Stomach (tissue), 9 donors: ENCODE results near the gene AKR1C2. TPM values are rescaled to one million over a fixed set of nuclear protein-coding genes. Genes with fewer than 3 reads are reported as not detected.
A peak's percentile ranks its signal among the peaks of the same experiment; 100 is the strongest.

Experiments used
- DNase-seq, 2 donors: peaks; one replicate each; pipeline versions ENCODE4 v3.0.0 to v3.0.0-alpha.2; 2013 to 2019
- H3K27ac ChIP-seq, 5 donors: fragments of 200-600 bp in 4 of 5; sonication (generic) in 4 of 5; one replicate each; pipeline ENCODE4 v1.5.1; 2013 to 2019; ENCODE audit warnings: mild to moderate bottlenecking in 1 of 5, moderate library complexity in 1 of 5
- H3K27me3 ChIP-seq, 3 donors: fragments of 200-600 bp; sonication (generic); one replicate each; pipeline ENCODE4 v1.5.1; 2017 to 2019; ENCODE audit warnings: mixed run types in 1 of 3
- H3K36me3 ChIP-seq, 4 donors: fragments of 200-600 bp; sonication (generic); 1 replicate in 3 of 4; 2 replicates in 1 of 4; pipeline ENCODE4 v1.5.1; 2016 to 2019
- H3K4me1 ChIP-seq, 4 donors: fragments of 200-600 bp; sonication (generic); one replicate each; pipeline ENCODE4 v1.5.1; 2016 to 2019
- H3K4me3 ChIP-seq, 4 donors: fragments of 200-600 bp; sonication (generic) in 3 of 4; one replicate each; pipeline ENCODE4 v1.5.1; 2016 to 2019; ENCODE audit warnings: mild to moderate bottlenecking in 1 of 4
- H3K9me3 ChIP-seq, 4 donors: fragments of 200-600 bp; sonication (generic); one replicate each; pipeline ENCODE4 v1.5.1; 2016 to 2019
- EP300 ChIP-seq: sonication (generic); formaldehyde crosslinking; IDR thresholded peaks from one replicate; pipeline ENCODE4 v1.6.1; 2017; ENCODE audit warnings: antibody characterized with exemption
- POLR2A ChIP-seq, 4 donors: fragments of 450-650 bp; IDR thresholded peaks; one replicate each; pipeline ENCODE4 v1.6.1; 2016; ENCODE audit warnings: antibody characterized with exemption in 4 of 4, control low read depth in 2 of 4, mild to moderate bottlenecking in 1 of 4, moderate library complexity in 1 of 4
- POLR2AphosphoS5 ChIP-seq, 3 donors: sonication (generic); formaldehyde crosslinking; IDR thresholded peaks; one replicate each; pipeline ENCODE4 v1.6.1; 2016; ENCODE audit warnings: antibody characterized with exemption in 3 of 3
- WGBS, 5 donors: extraction: QIAGEN DNeasy Blood & Tissue Kit in 3 of 5; methylation state at CpG; one replicate each; pipeline versions ENCODE4 v1.1.5 to v1.1.7; 2013 to 2018; 5-methylcytosine and 5-hydroxymethylcytosine counted together
- intact Hi-C: fragments of 100-400 bp; cut with DNase I; formaldehyde crosslinking; loops from one replicate; pipeline ENCODE4 v1.15.1; 2023; ENCODE audit warnings: low total_unique reads
- polyA plus RNA-seq, 3 donors: library from polyadenylated mRNA; stranded (reverse); fragments of 200-250 nt; gene quantifications; one replicate each; pipeline ENCODE4 v1.2.3, GENCODE V29; 2013
- total RNA-seq, 5 donors: library from RNA; depleted of rRNA; stranded (reverse); fragments of >200 nt; gene quantifications; one replicate each; pipeline versions ENCODE4 v1.1.0 to v1.2.3, GENCODE V29; 2014 to 2016
- TF ChIP-seq, protein P1 (sequence below), 7 experiments: fragments of 450-650 bp in 4 of 7; fragments of 200-600 bp in 3 of 7; sonication (generic) in 3 of 7; IDR thresholded peaks; one replicate each; pipeline ENCODE4 v1.5.1; 2016 to 2019; ENCODE audit warnings: antibody characterized with exemption in 7 of 7, control low read depth in 2 of 7, mild to moderate bottlenecking in 1 of 7
- donor health status: healthy with polysubstance abuse.
- donor health status: Bipolar disorder and iron deficiency.
- donor health status: healthy.

AKR1C2 gene
- total and polyA plus RNA-seq, 8 donors, result 30.4 to 507 (median 63.1) TPM

DNA sequence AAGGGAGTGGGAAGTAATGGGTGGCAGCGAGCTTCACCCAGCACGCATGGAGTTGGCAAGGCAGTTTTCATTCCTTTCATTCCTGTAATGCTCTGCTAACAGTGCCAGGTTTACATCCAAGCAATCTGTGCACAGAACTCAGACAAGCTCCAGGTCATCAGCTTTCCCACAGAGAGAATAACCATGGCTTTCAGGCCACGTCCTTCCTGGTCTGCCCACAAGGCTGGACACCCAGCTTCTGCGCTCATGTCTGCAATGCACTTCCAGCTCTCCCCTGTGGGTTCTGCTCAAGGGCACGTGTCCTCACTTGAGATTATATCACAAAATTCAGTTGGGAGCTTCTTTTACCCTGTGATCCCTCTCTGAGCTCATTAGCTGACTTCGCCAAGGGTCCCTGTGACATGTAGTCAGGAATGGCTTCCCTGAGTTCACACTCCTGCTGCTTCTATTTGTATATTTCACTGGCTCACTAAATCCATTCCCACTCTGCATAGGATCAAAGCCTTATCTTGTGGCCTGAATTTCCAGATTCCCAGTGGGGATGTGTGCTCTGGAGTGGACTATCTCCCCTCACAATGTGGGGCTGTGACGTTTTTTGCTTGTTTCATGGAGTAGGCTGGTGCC, 18.6 kb downstream of the AKR1C2 start:
- TF ChIP-seq POLR2AphosphoS5 (IDR thresholded peaks at IDR 0.05) (peak in 1 of 3 donors; percentile 61), EP300 (no peak)
- Histone ChIP-seq H3K27ac (peak overlapping the region in 4 of 5 donors; percentile 36 to 84 (median 44)), H3K4me3 (no peak overlapping the region), H3K36me3 (peaks cover 0 to 11% (median 0%) of the 10 kb centered on the region in 4 donors), H3K4me1 (peaks cover 0 to 36% (median 16%) of the 10 kb centered on the region in 4 donors), H3K27me3 (no peaks in the 10 kb centered on the region), H3K9me3 (no peaks in the 10 kb centered on the region)
- intact Hi-C loops, result no loop called here
- peak in 1 of 2 donors; percentile 39 for DNase-seq
- 55 to 66% (median 57%) methylated on average over 7 of the region's 7 CpGs for WGBS, 5 donors

DNA sequence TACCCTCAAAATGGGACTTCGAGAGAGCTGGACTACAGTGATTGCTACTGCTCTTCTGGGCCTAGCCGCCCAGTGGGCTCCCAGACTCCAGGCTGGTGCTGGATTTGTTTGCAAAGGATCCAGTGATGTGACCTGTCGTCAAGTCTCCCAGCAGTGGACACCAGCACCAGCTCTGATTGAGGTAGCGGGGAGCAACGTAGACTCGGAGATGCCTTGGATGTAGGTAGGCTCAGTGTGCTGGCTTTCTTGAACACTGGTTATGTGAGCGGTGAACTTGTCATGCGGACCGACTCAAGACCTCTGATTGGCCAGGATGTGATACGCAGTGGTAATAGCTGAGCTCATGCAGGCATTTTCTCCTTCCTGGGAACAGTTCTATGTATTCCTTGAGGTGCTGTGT, 19.4 kb downstream of the AKR1C2 start:
- H3K4me1 ChIP-seq, result peaks cover 0 to 36% (median 16%) of the 10 kb centered on the region in 4 donors

DNA sequence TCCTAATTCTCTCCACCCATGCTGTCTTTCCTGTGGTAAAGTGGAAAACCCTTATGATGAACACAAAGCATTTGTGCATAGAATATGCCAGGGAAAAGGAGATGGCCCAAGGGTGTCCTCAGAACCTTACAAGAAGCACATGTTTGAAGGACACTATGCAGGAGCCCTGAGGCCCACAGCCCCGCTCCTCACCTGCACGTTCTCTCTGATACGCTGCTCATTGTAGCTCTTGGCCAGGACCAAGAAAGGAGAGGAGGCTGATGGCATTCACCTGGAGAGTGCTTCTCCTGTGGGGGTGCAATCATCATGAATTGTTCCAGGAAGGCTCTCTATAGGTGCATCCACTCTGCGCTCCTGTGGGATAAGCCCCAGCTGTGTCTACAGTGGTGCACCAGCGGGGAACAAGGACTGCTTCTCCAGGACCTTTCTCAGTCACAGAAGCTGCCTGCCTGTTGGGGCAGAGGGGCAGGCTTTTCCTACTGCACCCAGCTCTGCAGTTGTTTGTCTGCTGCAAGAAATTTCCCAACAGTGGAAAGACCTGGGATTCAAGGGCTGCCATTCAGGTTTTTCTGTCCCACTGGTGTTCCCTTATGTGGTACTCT, 19.9 kb downstream of the AKR1C2 start:
- peak in 1 of 2 donors; percentile 31 for DNase-seq
- no peaks in the 10 kb centered on the region for H3K27me3 ChIP-seq
- 89 to 98% (median 96%) methylated on average over 5 of the region's 5 CpGs for WGBS, 5 donors
- intact Hi-C loops, result no loop called here
- H3K36me3 ChIP-seq, result peaks cover under 1 to 17% (median 6%) of the 10 kb centered on the region in 4 donors
- no peaks in the 10 kb centered on the region for H3K9me3 ChIP-seq
- H3K27ac ChIP-seq, result peak overlapping the region in 3 of 5 donors; percentile 75 to 90 (median 84)
- no peak for TF ChIP-seq EP300
- no peak for TF ChIP-seq POLR2AphosphoS5 (IDR thresholded peaks at IDR 0.05)
- no peak for TF ChIP-seq POLR2A (IDR thresholded peaks at IDR 0.05)
- no peak overlapping the region for H3K4me3 ChIP-seq
- peaks cover 0 to 36% (median 16%) of the 10 kb centered on the region in 4 donors for H3K4me1 ChIP-seq

More for the DNA sequence above, 19.4 kb downstream of the AKR1C2 start:
- Histone ChIP-seq H3K27me3 (no peaks in the 10 kb centered on the region), H3K36me3 (peaks cover 0 to 12% (median 1%) of the 10 kb centered on the region in 4 donors), H3K9me3 (no peaks in the 10 kb centered on the region), H3K27ac (peak overlapping the region in 2 of 5 donors; percentile 20 to 84), H3K4me3 (no peak overlapping the region)
- TF ChIP-seq EP300 (no peak), POLR2AphosphoS5 (IDR thresholded peaks at IDR 0.05) (peak in 1 of 3 donors; percentile 32)
- intact Hi-C loops, result no loop called here
- DNase-seq, result peak in 1 of 2 donors; percentile 1
- 94 to 97% (median 96%) methylated on average over 9 to 10 of the region's 10 CpGs for WGBS, 5 donors

DNA sequence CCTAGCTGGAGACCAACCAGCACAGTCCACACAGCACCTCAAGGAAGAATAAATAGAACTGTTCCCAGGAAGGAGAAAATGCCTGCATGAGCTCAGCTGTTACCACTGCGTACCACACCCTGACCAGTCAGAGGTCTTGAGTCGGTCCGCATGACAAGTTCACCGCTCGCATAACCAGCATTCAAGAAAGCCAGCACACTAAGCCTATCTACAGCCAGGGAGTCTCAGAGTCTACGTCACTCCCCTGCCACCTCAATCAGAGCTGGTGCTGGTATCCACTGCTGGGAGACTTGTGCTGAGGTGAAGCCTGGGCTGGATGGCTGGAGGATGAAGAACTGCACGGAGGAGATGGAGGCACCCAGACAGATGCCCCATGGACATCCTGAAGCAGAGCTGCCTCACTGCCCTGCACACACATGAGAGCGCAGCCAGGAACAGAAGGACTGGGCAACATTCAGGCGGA, 20.9 kb downstream of the AKR1C2 start:
- H3K27ac ChIP-seq, result peak overlapping the region; percentile 62 to 90 (median 84)
- intact Hi-C loops, result no loop called here
- TF ChIP-seq EP300, result no peak
- TF ChIP-seq POLR2AphosphoS5 (IDR thresholded peaks at IDR 0.05), result peak; percentile 34 to 87 (median 70)
- TF ChIP-seq POLR2A (IDR thresholded peaks at IDR 0.05), result peak in 1 of 4 donors; percentile 29
- peak; percentile 81 to 90 for DNase-seq
- H3K4me1 ChIP-seq, result peaks cover 0 to 36% (median 16%) of the 10 kb centered on the region in 4 donors
- H3K9me3 ChIP-seq, result no peaks in the 10 kb centered on the region
- H3K36me3 ChIP-seq, result peaks cover 3 to 14% (median 11%) of the 10 kb centered on the region in 4 donors
- no peaks in the 10 kb centered on the region for H3K27me3 ChIP-seq
- H3K4me3 ChIP-seq, result no peak overlapping the region
- 48 to 70% (median 62%) methylated on average over 9 of the region's 9 CpGs for WGBS, 5 donors

DNA sequence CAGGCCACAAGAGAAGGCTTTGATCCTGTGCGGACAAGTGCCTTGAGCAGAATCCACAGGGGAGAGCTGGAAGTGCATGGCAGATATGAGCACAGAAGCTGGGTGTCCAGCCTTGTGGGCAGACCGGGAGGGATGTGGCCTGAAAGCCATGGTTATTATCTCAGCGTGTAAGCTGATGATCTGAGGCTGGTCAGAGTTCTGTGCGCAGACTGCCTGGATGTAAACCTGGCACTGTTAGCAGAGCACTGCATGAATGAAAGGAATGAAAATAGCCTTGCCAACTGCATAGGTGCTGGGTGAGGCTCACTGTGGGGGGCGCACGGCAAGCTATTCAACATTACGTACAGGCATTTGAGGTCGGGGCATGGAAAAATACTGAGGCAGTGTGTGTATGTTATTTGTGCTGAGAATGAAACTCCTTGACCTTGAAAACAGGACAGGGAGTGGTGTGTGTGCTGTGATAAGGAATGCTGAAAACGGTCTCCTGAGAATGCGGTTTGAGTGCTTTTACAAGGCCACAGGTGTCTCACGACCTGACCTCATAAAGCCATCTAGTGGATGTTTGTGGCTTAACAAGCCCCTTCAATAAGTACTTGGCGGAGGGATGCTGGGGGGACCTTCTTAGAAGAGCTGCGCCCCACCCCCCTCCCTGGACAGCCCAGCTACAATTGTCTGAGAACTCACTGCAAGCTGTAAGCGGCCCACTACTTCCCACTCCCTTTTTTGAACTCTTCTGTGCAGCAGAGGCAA, 21.8 kb downstream of the AKR1C2 start:
- TF ChIP-seq POLR2AphosphoS5 (IDR thresholded peaks at IDR 0.05) (peak in 2 of 3 donors; percentile 59 to 72), POLR2A (IDR thresholded peaks at IDR 0.05) (no peak)
- TF ChIP-seq, protein P1, sequence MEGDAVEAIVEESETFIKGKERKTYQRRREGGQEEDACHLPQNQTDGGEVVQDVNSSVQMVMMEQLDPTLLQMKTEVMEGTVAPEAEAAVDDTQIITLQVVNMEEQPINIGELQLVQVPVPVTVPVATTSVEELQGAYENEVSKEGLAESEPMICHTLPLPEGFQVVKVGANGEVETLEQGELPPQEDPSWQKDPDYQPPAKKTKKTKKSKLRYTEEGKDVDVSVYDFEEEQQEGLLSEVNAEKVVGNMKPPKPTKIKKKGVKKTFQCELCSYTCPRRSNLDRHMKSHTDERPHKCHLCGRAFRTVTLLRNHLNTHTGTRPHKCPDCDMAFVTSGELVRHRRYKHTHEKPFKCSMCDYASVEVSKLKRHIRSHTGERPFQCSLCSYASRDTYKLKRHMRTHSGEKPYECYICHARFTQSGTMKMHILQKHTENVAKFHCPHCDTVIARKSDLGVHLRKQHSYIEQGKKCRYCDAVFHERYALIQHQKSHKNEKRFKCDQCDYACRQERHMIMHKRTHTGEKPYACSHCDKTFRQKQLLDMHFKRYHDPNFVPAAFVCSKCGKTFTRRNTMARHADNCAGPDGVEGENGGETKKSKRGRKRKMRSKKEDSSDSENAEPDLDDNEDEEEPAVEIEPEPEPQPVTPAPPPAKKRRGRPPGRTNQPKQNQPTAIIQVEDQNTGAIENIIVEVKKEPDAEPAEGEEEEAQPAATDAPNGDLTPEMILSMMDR (IDR thresholded peaks at IDR 0.05), result peak in 5 of 7 experiments; percentile 46 to 83 (median 62)
- Histone ChIP-seq H3K27ac (peak overlapping the region; percentile 62 to 90 (median 84)), H3K9me3 (no peaks in the 10 kb centered on the region), H3K27me3 (no peaks in the 10 kb centered on the region), H3K4me3 (no peak overlapping the region), H3K4me1 (peaks cover 0 to 36% (median 16%) of the 10 kb centered on the region in 4 donors), H3K36me3 (peaks cover 3 to 22% (median 19%) of the 10 kb centered on the region in 4 donors)
- DNase-seq, result peak; percentile 74 to 91
- intact Hi-C loops, result no loop called here
- WGBS, 5 donors, result 21 to 45% (median 31%) methylated on average over 14 of the region's 14 CpGs

DNA sequence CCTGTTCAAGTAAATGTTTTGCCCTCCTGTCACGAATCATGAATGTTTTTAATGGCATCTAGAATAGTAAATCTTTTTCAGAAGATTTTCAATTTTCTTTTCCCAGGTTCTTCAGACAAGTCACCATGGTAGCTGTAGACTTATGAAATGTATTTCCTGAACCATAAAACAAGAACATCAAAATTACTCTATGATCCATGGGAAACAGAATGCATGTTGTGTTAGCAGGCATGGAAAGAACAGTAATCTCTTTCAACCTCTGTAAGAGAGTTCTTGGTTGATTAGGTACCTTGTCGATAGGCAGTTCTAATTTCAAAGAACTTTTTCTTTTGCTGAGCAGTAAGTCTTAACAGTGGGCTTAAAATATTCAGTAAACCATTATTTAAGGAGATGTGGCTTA, 22.9 kb downstream of the AKR1C2 start:
- Histone ChIP-seq H3K4me3 (no peak overlapping the region), H3K9me3 (no peaks in the 10 kb centered on the region), H3K27me3 (no peaks in the 10 kb centered on the region), H3K4me1 (peaks cover 0 to 36% (median 16%) of the 10 kb centered on the region in 4 donors), H3K36me3 (peaks cover 3 to 29% (median 27%) of the 10 kb centered on the region in 4 donors), H3K27ac (peak overlapping the region in 4 of 5 donors; percentile 75 to 90 (median 84))
- DNase-seq, result no peak
- 84 to 91% (median 86%) methylated on average over 2 of the region's 2 CpGs for WGBS, 5 donors
- intact Hi-C loops, result no loop called here
- TF ChIP-seq POLR2AphosphoS5 (IDR thresholded peaks at IDR 0.05), result no peak
- TF ChIP-seq, protein P1 (IDR thresholded peaks at IDR 0.05), result no peak
- TF ChIP-seq POLR2A (IDR thresholded peaks at IDR 0.05), result no peak
- no peak for TF ChIP-seq EP300
